ENCODE data around the gene PLXDC1.
A peak's percentile ranks its signal among the peaks of the same experiment; 100 is the strongest.
"Not testable (repeated sequence)": the region's sequence is repeated elsewhere in the genome, so short reads cannot be mapped to it uniquely, and the experiment has no call there.

Gene PLXDC1

GRCh38 chr17:39151943-39152818, 744 bp upstream of the PLXDC1 start:
- no peak for DNase-seq

GRCh38 chr17:39150795-39151149, 665 bp downstream of the PLXDC1 start:
- no peak for DNase-seq

GRCh38 chr17:39150104-39150634, 1.3 kb downstream of the PLXDC1 start:
- DNase-seq: no peak

GRCh38 chr17:39147221-39148185, 3.9 kb downstream of the PLXDC1 start:
- no peak for DNase-seq

GRCh38 chr17:39146273-39146672, 5.2 kb downstream of the PLXDC1 start:
- no peak for DNase-seq

GRCh38 chr17:39145143-39145542, 6.3 kb downstream of the PLXDC1 start:
- no peak for DNase-seq

- DNase-seq: peak; percentile 93
Observed at GRCh38 chr17:39144416-39144840, 7.0 kb downstream of the PLXDC1 start.

GRCh38 chr17:39143552-39144093, 7.8 kb downstream of the PLXDC1 start:
- no peak for DNase-seq

GRCh38 chr17:39141915-39142664, 9.3 kb downstream of the PLXDC1 start:
- no peak for DNase-seq

GRCh38 chr17:39141294-39141693, 10.1 kb downstream of the PLXDC1 start:
- no peak for DNase-seq

- no peak for DNase-seq
Observed at GRCh38 chr17:39139561-39139960, 11.9 kb downstream of the PLXDC1 start.

GRCh38 chr17:39139161-39139511, 12.3 kb downstream of the PLXDC1 start:
- no peak for DNase-seq

GRCh38 chr17:39138431-39139160, 12.8 kb downstream of the PLXDC1 start:
- no peak for DNase-seq

GRCh38 chr17:39134878-39135277, 16.6 kb downstream of the PLXDC1 start:
- no peak for DNase-seq

GRCh38 chr17:39132192-39132610, 19.2 kb downstream of the PLXDC1 start:
- DNase-seq: no peak

- no peak for DNase-seq
Observed at GRCh38 chr17:39131616-39132015, 19.8 kb downstream of the PLXDC1 start.

- no peak for DNase-seq
Observed at GRCh38 chr17:39130205-39130604, 21.2 kb downstream of the PLXDC1 start.

GRCh38 chr17:39129544-39129943, 21.9 kb downstream of the PLXDC1 start:
- DNase-seq: not testable (repeated sequence)

- no peak for DNase-seq
Observed at GRCh38 chr17:39126436-39126835, 25.0 kb downstream of the PLXDC1 start.

GRCh38 chr17:39125143-39125875, 26.1 kb downstream of the PLXDC1 start:
- no peak for DNase-seq

GRCh38 chr17:39123627-39124026, 27.8 kb downstream of the PLXDC1 start:
- no peak for DNase-seq
